OCI-LY7 (cell line): ENCODE results near the gene SKAP2.

Source experiments
- CTCF ChIP-seq: fragments of 200-600 bp; sonication (generic); conservative IDR thresholded peaks from 2 replicates; pipeline ENCODE4 v1.5.1; 2014; ENCODE audit warnings: mild to moderate bottlenecking, antibody characterized with exemption, low read length, moderate library complexity, mixed read lengths
- EZH2phosphoT487 ChIP-seq: fragments of 200-600 bp; sonication (generic); IDR thresholded peaks from 2 replicates; pipeline ENCODE4 v1.6.1; 2018; ENCODE audit warnings: low read depth, borderline replicate concordance, mild to moderate bottlenecking, mixed run types, antibody characterized with exemption, low read length, moderate library complexity, mixed read lengths

DNA sequence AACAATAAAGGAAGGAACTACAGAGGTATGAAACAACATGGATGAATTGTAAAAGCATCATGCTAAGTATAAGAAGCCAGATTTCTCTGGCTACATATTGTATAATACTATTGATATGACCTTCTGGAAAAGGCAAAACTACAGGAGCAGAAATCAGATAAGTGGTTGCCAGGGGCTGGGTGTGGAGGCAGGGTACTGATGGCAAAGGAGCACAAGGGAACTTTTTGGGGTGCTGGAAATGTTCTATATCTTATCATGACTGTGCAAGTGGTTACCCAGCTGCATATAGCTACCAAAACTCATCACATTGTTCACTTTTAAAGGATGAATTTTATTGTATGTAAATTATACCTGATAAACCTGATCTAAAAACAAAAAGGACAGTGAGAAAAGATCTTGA lies 72.4 kb downstream of the SKAP2 start:
- TF ChIP-seq CTCF (no peak), EZH2phosphoT487 (no peak)
